ENCODE measurements around the gene GPC6.
"Not testable (repeated sequence)": the region's sequence is repeated elsewhere in the genome, so short reads cannot be mapped to it uniquely, and the experiment has no call there.

GPC6 gene

GRCh38 chr13:94286581-94286980, 1060.0 kb downstream of the GPC6 start:
- no peak for DNase-seq

- no peak for DNase-seq
These were observed 1065.2 kb downstream of the GPC6 start for GRCh38 chr13:94291631-94292322.

- no peak for DNase-seq
These were observed 1065.7 kb downstream of the GPC6 start for GRCh38 chr13:94292323-94292640.

GRCh38 chr13:94296471-94296870, 1069.9 kb downstream of the GPC6 start:
- DNase-seq = no peak

GRCh38 chr13:94298346-94298745, 1071.7 kb downstream of the GPC6 start:
- no peak for DNase-seq

- no peak for DNase-seq
These were observed 1073.8 kb downstream of the GPC6 start for GRCh38 chr13:94300401-94300800.

- DNase-seq = no peak
These were observed 1074.9 kb downstream of the GPC6 start for GRCh38 chr13:94301487-94301886.

GRCh38 chr13:94302847-94303565, 1076.4 kb downstream of the GPC6 start:
- DNase-seq = not testable (repeated sequence)

- no peak for DNase-seq
These were observed 1077.1 kb downstream of the GPC6 start for GRCh38 chr13:94303644-94304174.

- DNase-seq = no peak
These were observed 1078.4 kb downstream of the GPC6 start for GRCh38 chr13:94305033-94305432.

GRCh38 chr13:94305463-94305862, 1078.9 kb downstream of the GPC6 start:
- DNase-seq = no peak

- no peak for DNase-seq
These were observed 1079.3 kb downstream of the GPC6 start for GRCh38 chr13:94305934-94306333.

GRCh38 chr13:94308832-94309231, 1082.2 kb downstream of the GPC6 start:
- no peak for DNase-seq

- no peak for DNase-seq
These were observed 1083.0 kb downstream of the GPC6 start for GRCh38 chr13:94309576-94309975.

- DNase-seq = no peak
These were observed 1083.6 kb downstream of the GPC6 start for GRCh38 chr13:94309997-94310855.

- no peak for DNase-seq
These were observed 1085.3 kb downstream of the GPC6 start for GRCh38 chr13:94311893-94312292.

GRCh38 chr13:94312511-94313216, 1086.1 kb downstream of the GPC6 start:
- DNase-seq = no peak

GRCh38 chr13:94313321-94313910, 1086.8 kb downstream of the GPC6 start:
- DNase-seq = no peak

GRCh38 chr13:94313926-94314325, 1087.3 kb downstream of the GPC6 start:
- DNase-seq = no peak

- no peak for DNase-seq
These were observed 1088.6 kb downstream of the GPC6 start for GRCh38 chr13:94315188-94315587.

- no peak for DNase-seq
These were observed 1090.5 kb downstream of the GPC6 start for GRCh38 chr13:94317063-94317491.

- no peak for DNase-seq
These were observed 1091.8 kb downstream of the GPC6 start for GRCh38 chr13:94318418-94318817.
